BLaER1 treated with 17β-estradiol and CSF1 and Interleukin-3, amounts not matched to agents 10 nM and 100 nM (cell line): ENCODE measurements around the gene C2CD2.

ENCODE experiments used
- H3K27ac ChIP-seq, 11 experiments: shearing (Covaris generic); formaldehyde crosslinking; 2 replicates each; pipeline ENCODE4 v1.8.1; 2022
- H3K27me3 ChIP-seq, 11 experiments: shearing (Covaris generic); formaldehyde crosslinking; 2 replicates each; pipeline ENCODE4 v1.8.1; 2022
- H3K36me3 ChIP-seq, 11 experiments: shearing (Covaris generic); formaldehyde crosslinking; 2 replicates each; pipeline ENCODE4 v1.8.1; 2022
- H3K4me1 ChIP-seq, 10 experiments: shearing (Covaris generic); formaldehyde crosslinking; 2 replicates each; pipeline ENCODE4 v1.8.1; 2022
- H3K4me2 ChIP-seq, 11 experiments: shearing (Covaris generic); formaldehyde crosslinking; 2 replicates each; pipeline ENCODE4 v1.8.1; 2022
- H3K4me3 ChIP-seq, 10 experiments: shearing (Covaris generic); formaldehyde crosslinking; 2 replicates each; pipeline ENCODE4 v1.8.1; 2022
- H3K9ac ChIP-seq, 11 experiments: shearing (Covaris generic); formaldehyde crosslinking; 2 replicates each; pipeline ENCODE4 v1.8.1; 2022
- H3K9me3 ChIP-seq, 11 experiments: shearing (Covaris generic); formaldehyde crosslinking; replicated peaks in 1 of 11; 2 replicates each; pipeline ENCODE4 v1.8.1; 2022
- H4K20me1 ChIP-seq, 11 experiments: shearing (Covaris generic); formaldehyde crosslinking; 2 replicates each; pipeline ENCODE4 v1.8.1; 2022
- Cebpa-rat ChIP-seq, 11 experiments: shearing (Covaris generic); IDR thresholded peaks; 2 replicates each; pipeline ENCODE4 v1.8.1; 2022

The C2CD2 gene

GRCh38 chr21:41923186-41923585, 30.6 kb downstream of the C2CD2 start:
- Histone ChIP-seq H4K20me1 (peaks cover 0 to 17% (median 0%) of the 10 kb centered on the region in 11 experiments; a peak in 1 of 22 replicates), H3K27ac (no peak overlapping the region; a peak in 1 of 22 replicates), H3K27me3 (no peaks in the 10 kb centered on the region), H3K9ac (peak overlapping the region in 1 of 11 experiments; percentile 43; a peak in 2 of 22 replicates), H3K9me3 (no peaks in the 10 kb centered on the region), H3K4me3 (no peak overlapping the region), H3K36me3 (peaks cover 2 to 20% (median 7%) of the 10 kb centered on the region in 11 experiments; a peak in 14 of 22 replicates), H3K4me2 (peak overlapping the region in 9 of 11 experiments; percentile 79 to 94 (median 91); a peak in 16 of 22 replicates), H3K4me1 (peaks cover 66 to 85% (median 76%) of the 10 kb centered on the region in 10 experiments)
- TF ChIP-seq Cebpa-rat (IDR thresholded peaks at IDR 0.05) = no peak

- Histone ChIP-seq H3K27ac (peak overlapping the region in 7 of 11 experiments; percentile 10 to 42 (median 21); a peak in 6 of 22 replicates), H3K9ac (peak overlapping the region in 5 of 11 experiments; percentile 12 to 41 (median 20); a peak in 7 of 22 replicates), H3K36me3 (peaks cover 18 to 41% (median 25%) of the 10 kb centered on the region in 11 experiments), H3K27me3 (no peaks in the 10 kb centered on the region), H4K20me1 (peaks cover 0 to 17% (median 0%) of the 10 kb centered on the region in 11 experiments; a peak in 1 of 22 replicates), H3K4me3 (no peak overlapping the region), H3K4me1 (peaks cover 49 to 66% (median 58%) of the 10 kb centered on the region in 10 experiments), H3K4me2 (peak overlapping the region; percentile 66 to 94 (median 85)), H3K9me3 (no peaks in the 10 kb centered on the region)
- no peak for TF ChIP-seq Cebpa-rat (IDR thresholded peaks at IDR 0.05)
Measured at GRCh38 chr21:41921021-41921420, 32.8 kb downstream of the C2CD2 start.

GRCh38 chr21:41920476-41920875, 33.3 kb downstream of the C2CD2 start:
- H3K9me3 ChIP-seq = no peaks in the 10 kb centered on the region
- H3K27ac ChIP-seq = peak overlapping the region in 2 of 11 experiments; percentile 14 to 30; a peak in 2 of 22 replicates
- H3K36me3 ChIP-seq = peaks cover 18 to 46% (median 29%) of the 10 kb centered on the region in 11 experiments
- H4K20me1 ChIP-seq = peaks cover 0 to 17% (median 0%) of the 10 kb centered on the region in 11 experiments; a peak in 1 of 22 replicates
- TF ChIP-seq Cebpa-rat (IDR thresholded peaks at IDR 0.05) = no peak
- peak overlapping the region; percentile 66 to 94 (median 85) for H3K4me2 ChIP-seq
- H3K4me3 ChIP-seq = no peak overlapping the region
- H3K27me3 ChIP-seq = no peaks in the 10 kb centered on the region
- H3K4me1 ChIP-seq = peaks cover 44 to 60% (median 52%) of the 10 kb centered on the region in 10 experiments
- H3K9ac ChIP-seq = no peak overlapping the region

- Histone ChIP-seq H3K36me3 (peaks cover 22 to 51% (median 35%) of the 10 kb centered on the region in 11 experiments), H3K4me3 (no peak overlapping the region), H3K27me3 (no peaks in the 10 kb centered on the region), H3K9ac (no peak overlapping the region), H3K4me1 (peaks cover 37 to 54% (median 46%) of the 10 kb centered on the region in 10 experiments), H3K27ac (no peak overlapping the region), H3K4me2 (peak overlapping the region in 2 of 11 experiments; percentile 81 to 94; a peak in 3 of 22 replicates), H3K9me3 (no peaks in the 10 kb centered on the region), H4K20me1 (peaks cover 0 to 17% (median 0%) of the 10 kb centered on the region in 11 experiments; a peak in 1 of 22 replicates)
- no peak for TF ChIP-seq Cebpa-rat (IDR thresholded peaks at IDR 0.05)
Measured at GRCh38 chr21:41919666-41920398, 34.0 kb downstream of the C2CD2 start.

GRCh38 chr21:41918561-41919358, 35.1 kb downstream of the C2CD2 start:
- Histone ChIP-seq H3K36me3 (peaks cover 27 to 61% (median 46%) of the 10 kb centered on the region in 11 experiments), H3K27ac (no peak overlapping the region), H3K4me1 (peaks cover 27 to 43% (median 35%) of the 10 kb centered on the region in 10 experiments), H3K4me2 (no peak overlapping the region), H3K4me3 (no peak overlapping the region), H3K27me3 (no peaks in the 10 kb centered on the region), H3K9ac (no peak overlapping the region), H4K20me1 (peaks cover 0 to 17% (median 0%) of the 10 kb centered on the region in 11 experiments; a peak in 1 of 22 replicates), H3K9me3 (no peaks in the 10 kb centered on the region)
- no peak for TF ChIP-seq Cebpa-rat (IDR thresholded peaks at IDR 0.05)

- no peak for TF ChIP-seq Cebpa-rat (IDR thresholded peaks at IDR 0.05)
- Histone ChIP-seq H3K36me3 (peaks cover 33 to 74% (median 56%) of the 10 kb centered on the region in 11 experiments), H4K20me1 (peaks cover 0 to 17% (median 0%) of the 10 kb centered on the region in 11 experiments; a peak in 1 of 22 replicates), H3K4me2 (no peak overlapping the region), H3K27ac (no peak overlapping the region), H3K27me3 (no peaks in the 10 kb centered on the region), H3K4me3 (no peak overlapping the region), H3K9ac (no peak overlapping the region), H3K9me3 (no peaks in the 10 kb centered on the region), H3K4me1 (peaks cover 22 to 31% (median 25%) of the 10 kb centered on the region in 10 experiments)
Measured at GRCh38 chr21:41917531-41917930, 36.3 kb downstream of the C2CD2 start.

GRCh38 chr21:41916888-41917433, 36.9 kb downstream of the C2CD2 start:
- H3K9me3 ChIP-seq = no peaks in the 10 kb centered on the region
- H3K9ac ChIP-seq = no peak overlapping the region
- H3K27me3 ChIP-seq = no peaks in the 10 kb centered on the region
- H4K20me1 ChIP-seq = peaks cover 0 to 17% (median 0%) of the 10 kb centered on the region in 11 experiments; a peak in 1 of 22 replicates
- H3K4me1 ChIP-seq = peaks cover 17 to 25% (median 19%) of the 10 kb centered on the region in 10 experiments
- no peak for TF ChIP-seq Cebpa-rat (IDR thresholded peaks at IDR 0.05)
- H3K27ac ChIP-seq = no peak overlapping the region
- peaks cover 37 to 79% (median 56%) of the 10 kb centered on the region in 11 experiments for H3K36me3 ChIP-seq
- H3K4me3 ChIP-seq = no peak overlapping the region
- H3K4me2 ChIP-seq = no peak overlapping the region

GRCh38 chr21:41914965-41915364, 38.9 kb downstream of the C2CD2 start:
- Histone ChIP-seq H4K20me1 (peaks cover 0 to 7% (median 0%) of the 10 kb centered on the region in 11 experiments; a peak in 1 of 22 replicates), H3K9me3 (no peaks in the 10 kb centered on the region), H3K4me1 (peaks cover 0 to 5% (median 0%) of the 10 kb centered on the region in 10 experiments; a peak in 2 of 20 replicates), H3K27ac (no peak overlapping the region), H3K27me3 (no peaks in the 10 kb centered on the region), H3K9ac (no peak overlapping the region), H3K4me3 (no peak overlapping the region), H3K36me3 (peaks cover 51 to 97% (median 71%) of the 10 kb centered on the region in 11 experiments), H3K4me2 (no peak overlapping the region)
- no peak for TF ChIP-seq Cebpa-rat (IDR thresholded peaks at IDR 0.05)
